Islet precursor cell (in vitro differentiated cells): ENCODE results near the gene PRB2.
A peak's percentile ranks its signal among the peaks of the same experiment; 100 is the strongest.
"Not testable (repeated sequence)": the region's sequence is repeated elsewhere in the genome, so short reads cannot be mapped to it uniquely, and the experiment has no call there.

Experiments
- DNase-seq: peaks from one replicate; pipeline ENCODE4 v3.0.0-alpha.2; 2018

Gene PRB2

GRCh38 chr12:11395467-11395866 lies at the start of gene PRB2:
Gene PRB2, minus strand, starts transcription at chr12:11395567. Its CDS starts 38 bp downstream, at chr12:11395529.
- DNase-seq, result not testable (repeated sequence)

GRCh38 chr12:11437966-11438365 lies 42.6 kb upstream of the PRB2 start:
- DNase-seq, result no peak

- DNase-seq, result no peak
Measured at GRCh38 chr12:11433664-11434063, 38.3 kb upstream of the PRB2 start.

GRCh38 chr12:11431486-11431885 lies 36.1 kb upstream of the PRB2 start:
- DNase-seq, result no peak

GRCh38 chr12:11427341-11427740 lies 32.0 kb upstream of the PRB2 start:
- DNase-seq, result no peak

- no peak for DNase-seq
Measured at GRCh38 chr12:11412731-11413130, 17.4 kb upstream of the PRB2 start.

GRCh38 chr12:11408096-11408495 lies 12.7 kb upstream of the PRB2 start:
- DNase-seq, result no peak

- DNase-seq, result peak; percentile 81
Measured at GRCh38 chr12:11397366-11397765, 2.0 kb upstream of the PRB2 start.

- not testable (repeated sequence) for DNase-seq
Measured at GRCh38 chr12:11391456-11391855, 3.9 kb downstream of the PRB2 start.

- DNase-seq, result not testable (repeated sequence)
Measured at GRCh38 chr12:11377420-11377819, 17.9 kb downstream of the PRB2 start.

GRCh38 chr12:11361151-11361550 lies 34.2 kb downstream of the PRB2 start:
- no peak for DNase-seq

GRCh38 chr12:11360205-11360883 lies 35.0 kb downstream of the PRB2 start:
- DNase-seq, result not testable (repeated sequence)

- not testable (repeated sequence) for DNase-seq
Measured at GRCh38 chr12:11351736-11352135, 43.6 kb downstream of the PRB2 start.

- no peak for DNase-seq
Measured at GRCh38 chr12:11348439-11348838, 46.9 kb downstream of the PRB2 start.

- no peak for DNase-seq
Measured at GRCh38 chr12:11347810-11348209, 47.6 kb downstream of the PRB2 start.

GRCh38 chr12:11344500-11344899 lies 50.9 kb downstream of the PRB2 start:
- no peak for DNase-seq
